HCT116 (cell line): Measurements from ENCODE around the gene STAMBPL1. TPM values are rescaled to one million over a fixed set of nuclear protein-coding genes. Genes with fewer than 3 reads are reported as not detected.

Source experiments
- ATAC-seq: fragments of 200-7000 bp; cut with Tn5 transposase; 2 replicates; pipeline ENCODE4 v1.9.1; 2020; ENCODE audit warnings: mild to moderate bottlenecking, moderate library complexity
- BruUV-seq: library from RNA; stranded (reverse); fragments of 400-500 nt; replicated peaks from 2 replicates; lab custom pipeline; 2021; lab: Mats Ljungman, UMichigan
- CTCF ChIA-PET: fragments of 300-600 bp; sonication (Branson Sonifier 250); formaldehyde crosslinking; loops from one replicate; lab custom pipeline; 2021; ENCODE audit warnings: antibody characterized with exemption; lab: Charles Lee
- POLR2A ChIA-PET: fragments of 300-600, 350-600 bp; sonication (Branson Sonifier 250); formaldehyde crosslinking; loops from one replicate; lab custom pipeline; 2021; ENCODE audit warnings: antibody characterized with exemption; lab: Charles Lee
- RAD21 ChIA-PET, 2 experiments: fragments of 300-600 bp; sonication (Branson Sonifier 250); formaldehyde crosslinking; loops; one replicate each; lab custom pipeline; 2023; ENCODE audit warnings: low total read pairs in 2 of 2; ENCODE audit not compliant: uncharacterized antibody in 2 of 2, unreplicated experiment in 2 of 2, low non-redundant PET in 1 of 2; lab: Charles Lee
- DNase-seq: peaks from one replicate; pipeline ENCODE4 v3.0.0-alpha.2; 2010; ENCODE audit warnings: low read depth, low spot score
- H2AFZ ChIP-seq: fragments of 200-600 bp; shearing (Covaris generic), sonication (generic); 2 replicates; pipeline ENCODE4 v1.6.1; 2017; ENCODE audit warnings: low read depth, mixed run types, mixed read lengths, antibody characterized with exemption, low read length; ENCODE audit not compliant: poor library complexity, severe bottlenecking
- H3K27ac ChIP-seq: 2 replicates; pipeline ENCODE4 v1.5.1; 2012; ENCODE audit warnings: low read depth, low read length
- H3K27me3 ChIP-seq: fragments of 200-600 bp; sonication (generic); 2 replicates; pipeline ENCODE4 v1.6.1; 2016; ENCODE audit warnings: mixed run types, low read length, mixed read lengths; ENCODE audit not compliant: insufficient read depth
- H3K36me3 ChIP-seq, 2 experiments: fragments of 200-500 bp in 1 of 2; fragments of 200-600 bp in 1 of 2; sonication (Bioruptor generic) in 1 of 2; sonication (generic) in 1 of 2; 2 replicates each; pipeline versions ENCODE4 v1.5.1 to v1.6.1; 2014 to 2016; ENCODE audit warnings: low read length in 2 of 2, inconsistent platforms in 1 of 2, mixed read lengths in 1 of 2, mixed run types in 1 of 2; ENCODE audit not compliant: insufficient read depth in 2 of 2, control insufficient read depth in 1 of 2
- H3K4me1 ChIP-seq, 2 experiments: fragments of 200-600 bp in 1 of 2; sonication (generic) in 1 of 2; 2 replicates each; pipeline versions ENCODE4 v1.5.1 to v1.6.1; 2012 to 2017; ENCODE audit warnings: low read length in 2 of 2, inconsistent platforms in 1 of 2, mild to moderate bottlenecking in 1 of 2, mixed read lengths in 1 of 2, mixed run types in 1 of 2, moderate library complexity in 1 of 2; ENCODE audit not compliant: insufficient read depth in 2 of 2, control insufficient read depth in 1 of 2
- H3K4me2 ChIP-seq: fragments of 200-600 bp; sonication (generic); 2 replicates; pipeline ENCODE4 v1.6.1; 2017; ENCODE audit warnings: mixed run types, low read length, mixed read lengths
- H3K4me3 ChIP-seq, 2 experiments: fragments of 200-600 bp in 1 of 2; sonication (generic) in 1 of 2; replicated peaks in 1 of 2; 2 replicates each; pipeline ENCODE4 v1.5.1; 2011 to 2016; ENCODE audit warnings: low read length in 2 of 2, control low read depth in 1 of 2, low read depth in 1 of 2, mild to moderate bottlenecking in 1 of 2, mixed read lengths in 1 of 2, mixed run types in 1 of 2
- H3K79me2 ChIP-seq: fragments of 200-600 bp; sonication (generic); 2 replicates; pipeline ENCODE4 v1.6.1; 2017; ENCODE audit warnings: mild to moderate bottlenecking, mixed run types, low read length, moderate library complexity, mixed read lengths; ENCODE audit not compliant: insufficient read depth
- H3K9ac ChIP-seq: fragments of 200-600 bp; sonication (generic); 2 replicates; pipeline ENCODE4 v1.6.1; 2016; ENCODE audit warnings: low read length, mixed read lengths
- H3K9me2 ChIP-seq: fragments of 200-600 bp; sonication (generic), shearing (Covaris generic); 2 replicates; pipeline ENCODE4 v1.6.1; 2017; ENCODE audit warnings: mixed run types, mild to moderate bottlenecking, moderate library complexity; ENCODE audit not compliant: insufficient read depth
- H3K9me3 ChIP-seq, 2 experiments: fragments of 200-500 bp in 1 of 2; fragments of 200-600 bp in 1 of 2; sonication (Bioruptor generic) in 1 of 2; sonication (generic) in 1 of 2; 2 replicates each; pipeline ENCODE4 v1.6.1; 2014 to 2017; ENCODE audit warnings: low read length in 2 of 2, mixed read lengths in 2 of 2, inconsistent platforms in 1 of 2, low read depth in 1 of 2, mild to moderate bottlenecking in 1 of 2, mixed run types in 1 of 2, moderate library complexity in 1 of 2; ENCODE audit not compliant: control insufficient read depth in 1 of 2, insufficient read depth in 1 of 2
- H4K20me1 ChIP-seq: fragments of 200-600 bp; sonication (generic), shearing (Covaris generic); 2 replicates; pipeline ENCODE4 v1.6.1; 2017; ENCODE audit warnings: mixed run types, mild to moderate bottlenecking, moderate library complexity; ENCODE audit not compliant: insufficient read depth
- CEBPB ChIP-seq: IDR thresholded peaks from 2 replicates; pipeline ENCODE4 v1.6.1; 2012; ENCODE audit warnings: low read depth
- CTCF ChIP-seq, 3 experiments: fragments of 200-600 bp in 1 of 3; sonication (generic) in 1 of 3; IDR thresholded peaks in 2 of 3; conservative IDR thresholded peaks in 1 of 3; 2 replicates each; pipeline ENCODE4 v1.5.1; 2012 to 2017; ENCODE audit warnings: low read depth in 2 of 3, low read length in 2 of 3, antibody characterized with exemption in 1 of 3, borderline replicate concordance in 1 of 3, control low read depth in 1 of 3, mild to moderate bottlenecking in 1 of 3, mixed read lengths in 1 of 3, mixed run types in 1 of 3, moderate library complexity in 1 of 3; ENCODE audit not compliant: insufficient read depth in 1 of 3
- ELF1 ChIP-seq: IDR thresholded peaks from 2 replicates; pipeline ENCODE4 v1.6.1; 2012; ENCODE audit warnings: low read depth, borderline replicate concordance
- EZH2 ChIP-seq: fragments of 200-600 bp; sonication (generic); IDR thresholded peaks from 2 replicates; pipeline ENCODE4 v1.6.1; 2017; ENCODE audit warnings: antibody characterized with exemption, mixed run types
- JUND ChIP-seq: IDR thresholded peaks from 2 replicates; pipeline ENCODE4 v1.6.1; 2012
- POLR2A ChIP-seq: IDR thresholded peaks from 2 replicates; pipeline ENCODE4 v1.7.0; 2011; ENCODE audit warnings: borderline replicate concordance; ENCODE audit not compliant: insufficient read depth, insufficient read length; ENCODE audit errors: extremely low read depth
- POLR2AphosphoS5 ChIP-seq: IDR thresholded peaks from 2 replicates; pipeline ENCODE4 v1.6.1; 2011; ENCODE audit warnings: mild to moderate bottlenecking, low read depth, low read length, moderate library complexity
- SRF ChIP-seq: IDR thresholded peaks from 2 replicates; pipeline ENCODE4 v1.6.1; 2012; ENCODE audit warnings: low read depth
- ZBTB33 ChIP-seq: IDR thresholded peaks from 2 replicates; pipeline ENCODE4 v1.6.1; 2011; ENCODE audit warnings: mild to moderate bottlenecking, low read length, moderate library complexity; ENCODE audit not compliant: insufficient replicate concordance; ENCODE audit errors: extremely low read depth
- ZNF274 ChIP-seq: fragments of 200-500 bp; sonication (Bioruptor generic); IDR thresholded peaks from 2 replicates; pipeline ENCODE4 v1.6.1; 2014; ENCODE audit warnings: mild to moderate bottlenecking, low read depth, low read length, inconsistent platforms
- intact Hi-C: fragments of 100-400 bp; cut with micrococcal nuclease; formaldehyde crosslinking; loops from 2 replicates; pipeline ENCODE4 v1.10.0; 2022
- total RNA-seq: library from RNA; stranded (reverse); gene quantifications from one replicate; pipeline ENCODE4 v1.2.1, GENCODE V29; 2021; ENCODE audit not compliant: unreplicated experiment
- TF ChIP-seq, protein P1 (sequence below): IDR thresholded peaks from 2 replicates; pipeline ENCODE4 v1.6.1; 2012; ENCODE audit warnings: low read depth
- TF ChIP-seq, protein P2 (sequence below): IDR thresholded peaks from 2 replicates; pipeline ENCODE4 v1.6.1; 2012

STAMBPL1 gene
- total RNA-seq, 1 experiment from 2014 or later = 11.0 TPM

GRCh38 chr10:88946200-88946599, 66.2 kb downstream of the STAMBPL1 start:
- BruUV-seq = no TSS peak
- no peak for ATAC-seq
- H3K9ac ChIP-seq = no peak overlapping the region
- H3K27ac ChIP-seq = no peak overlapping the region
- TF ChIP-seq ZNF274 (no peak), ELF1 (no peak), POLR2A (no peak), JUND (no peak), SRF (no peak)
- no peaks in the 10 kb centered on the region for H3K79me2 ChIP-seq
- DNase-seq = no peak
- H3K36me3 ChIP-seq = no peaks in the 10 kb centered on the region
- H3K27me3 ChIP-seq = no peaks in the 10 kb centered on the region
- H3K4me1 ChIP-seq = no peaks in the 10 kb centered on the region
- ChIA-PET RAD21 (no interaction called here), POLR2A (no interaction called here), CTCF (interaction anchor here (0.6 kb wide), 2 partner anchors 11 to 110 kb away, joined by 3 read pairs; no protein-coding TSS in a partner anchor)
- H3K4me3 ChIP-seq = no peak overlapping the region
- no peaks in the 10 kb centered on the region for H3K9me3 ChIP-seq
- no peaks in the 10 kb centered on the region for H4K20me1 ChIP-seq
- no peaks in the 10 kb centered on the region for H3K9me2 ChIP-seq
- H3K4me2 ChIP-seq = no peak overlapping the region
- intact Hi-C loops = no loop called here
- H2AFZ ChIP-seq = no peak overlapping the region

DNA sequence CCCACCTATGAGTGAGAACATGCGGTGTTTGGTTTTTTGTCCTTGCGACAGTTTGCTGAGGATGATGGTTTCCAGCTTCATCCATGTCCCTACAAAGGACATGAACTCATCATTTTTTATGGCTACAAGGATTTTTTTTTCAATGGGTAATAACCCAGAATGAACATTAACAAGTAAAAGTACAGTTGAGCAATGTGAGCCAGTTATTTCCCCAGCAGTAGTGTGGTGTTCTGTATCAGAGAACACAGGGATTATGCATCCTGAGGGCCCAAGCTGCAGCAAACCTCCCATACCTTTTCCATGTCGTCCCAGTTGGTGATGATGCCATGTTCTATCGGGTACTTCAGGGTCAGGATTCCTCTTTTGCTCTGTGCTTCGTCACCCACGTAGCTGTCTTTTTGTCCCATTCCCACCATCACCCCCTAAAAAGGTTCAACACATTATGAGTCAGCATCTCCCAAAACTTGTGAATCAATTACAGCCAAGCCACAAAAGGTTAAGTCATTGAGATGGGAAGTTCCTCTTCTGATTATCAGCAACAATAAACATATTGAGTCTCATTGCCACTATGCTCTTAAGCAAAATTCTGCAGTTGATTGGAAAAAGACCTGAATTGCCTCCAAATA, 67.0 kb downstream of the STAMBPL1 start:
- POLR2A ChIA-PET = no interaction called here
- intact Hi-C loops = no loop called here
- ATAC-seq = no peak
- H3K9me3 ChIP-seq = no peaks in the 10 kb centered on the region
- no TSS peak for BruUV-seq
- DNase-seq = no peak
- no peak overlapping the region for H3K27ac ChIP-seq
- RAD21 ChIA-PET = no interaction called here
- no peaks in the 10 kb centered on the region for H3K4me1 ChIP-seq
- H3K9ac ChIP-seq = no peak overlapping the region
- H3K27me3 ChIP-seq = no peaks in the 10 kb centered on the region
- H2AFZ ChIP-seq = no peak overlapping the region
- CTCF ChIA-PET = interaction anchor here (0.6 kb wide), 1 partner anchor 111 kb away, joined by 3 read pairs; no protein-coding TSS in a partner anchor
- H3K4me3 ChIP-seq = no peak overlapping the region
- H4K20me1 ChIP-seq = no peaks in the 10 kb centered on the region
- H3K36me3 ChIP-seq = no peaks in the 10 kb centered on the region
- no peaks in the 10 kb centered on the region for H3K79me2 ChIP-seq
- no peaks in the 10 kb centered on the region for H3K9me2 ChIP-seq
- H3K4me2 ChIP-seq = no peak overlapping the region
- TF ChIP-seq POLR2AphosphoS5 (no peak), CEBPB (no peak), JUND (no peak), SRF (no peak), CTCF (IDR thresholded peaks at IDR 0.05 in 2 of 3, conservative IDR thresholded peaks at IDR 0.05 in 1 of 3; ENCODE audit: borderline replicate concordance in 1 of 3, insufficient read depth in 1 of 3, low read depth in 2 of 3, low read length in 2 of 3) (no peak), EZH2 (no peak), ZBTB33 (no peak)
- TF ChIP-seq, protein P1, sequence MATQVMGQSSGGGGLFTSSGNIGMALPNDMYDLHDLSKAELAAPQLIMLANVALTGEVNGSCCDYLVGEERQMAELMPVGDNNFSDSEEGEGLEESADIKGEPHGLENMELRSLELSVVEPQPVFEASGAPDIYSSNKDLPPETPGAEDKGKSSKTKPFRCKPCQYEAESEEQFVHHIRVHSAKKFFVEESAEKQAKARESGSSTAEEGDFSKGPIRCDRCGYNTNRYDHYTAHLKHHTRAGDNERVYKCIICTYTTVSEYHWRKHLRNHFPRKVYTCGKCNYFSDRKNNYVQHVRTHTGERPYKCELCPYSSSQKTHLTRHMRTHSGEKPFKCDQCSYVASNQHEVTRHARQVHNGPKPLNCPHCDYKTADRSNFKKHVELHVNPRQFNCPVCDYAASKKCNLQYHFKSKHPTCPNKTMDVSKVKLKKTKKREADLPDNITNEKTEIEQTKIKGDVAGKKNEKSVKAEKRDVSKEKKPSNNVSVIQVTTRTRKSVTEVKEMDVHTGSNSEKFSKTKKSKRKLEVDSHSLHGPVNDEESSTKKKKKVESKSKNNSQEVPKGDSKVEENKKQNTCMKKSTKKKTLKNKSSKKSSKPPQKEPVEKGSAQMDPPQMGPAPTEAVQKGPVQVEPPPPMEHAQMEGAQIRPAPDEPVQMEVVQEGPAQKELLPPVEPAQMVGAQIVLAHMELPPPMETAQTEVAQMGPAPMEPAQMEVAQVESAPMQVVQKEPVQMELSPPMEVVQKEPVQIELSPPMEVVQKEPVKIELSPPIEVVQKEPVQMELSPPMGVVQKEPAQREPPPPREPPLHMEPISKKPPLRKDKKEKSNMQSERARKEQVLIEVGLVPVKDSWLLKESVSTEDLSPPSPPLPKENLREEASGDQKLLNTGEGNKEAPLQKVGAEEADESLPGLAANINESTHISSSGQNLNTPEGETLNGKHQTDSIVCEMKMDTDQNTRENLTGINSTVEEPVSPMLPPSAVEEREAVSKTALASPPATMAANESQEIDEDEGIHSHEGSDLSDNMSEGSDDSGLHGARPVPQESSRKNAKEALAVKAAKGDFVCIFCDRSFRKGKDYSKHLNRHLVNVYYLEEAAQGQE = no peak
- TF ChIP-seq, protein P2, sequence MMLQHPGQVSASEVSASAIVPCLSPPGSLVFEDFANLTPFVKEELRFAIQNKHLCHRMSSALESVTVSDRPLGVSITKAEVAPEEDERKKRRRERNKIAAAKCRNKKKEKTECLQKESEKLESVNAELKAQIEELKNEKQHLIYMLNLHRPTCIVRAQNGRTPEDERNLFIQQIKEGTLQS = no peak
